ENCODE results near the gene SEMA5B.

SEMA5B gene

DNA sequence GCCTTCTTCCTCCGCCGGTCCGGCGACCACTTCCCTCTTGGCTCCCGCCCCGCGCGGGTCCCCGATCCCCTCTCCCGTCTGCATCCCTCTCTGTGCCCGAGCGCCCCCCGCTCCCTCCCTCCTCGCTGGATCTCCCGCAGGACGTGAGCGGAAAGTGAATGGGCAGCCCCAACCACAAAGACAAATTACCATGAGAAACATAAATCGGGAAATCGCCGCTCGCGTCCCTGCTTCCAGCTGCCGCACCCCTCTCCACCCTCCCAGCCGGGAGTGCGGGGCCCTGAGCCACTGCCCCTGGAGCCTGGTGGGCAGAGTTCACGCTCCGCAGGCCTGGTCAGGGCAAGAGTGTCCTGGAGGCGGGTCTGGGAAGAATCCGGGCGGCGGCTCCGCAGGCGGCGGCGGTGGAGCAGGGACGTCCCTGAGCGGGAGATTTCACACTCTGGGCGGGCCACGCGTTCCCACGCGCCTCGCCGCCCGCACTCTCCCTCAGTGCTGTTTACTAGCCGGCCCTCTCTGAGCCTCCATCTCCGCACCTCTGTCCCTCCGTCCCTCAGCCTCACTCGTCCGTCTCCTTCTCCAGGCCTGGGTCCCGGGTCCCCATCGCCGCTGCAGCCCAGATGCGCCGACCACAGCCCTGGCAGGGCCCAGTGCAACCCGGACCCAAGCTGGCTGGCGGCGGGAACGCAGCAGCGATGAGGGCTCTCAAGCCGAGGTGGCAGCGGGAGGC is 835 bp downstream of the SEMA5B start:
- H3F3A ChIP-seq (ENCODE audit: insufficient read depth, low read length): no peaks in the 10 kb centered on the region
- H3K9ac ChIP-seq (ENCODE audit: low read length): no peak overlapping the region
- TF ChIP-seq EZH2 (IDR thresholded peaks at IDR 0.05; ENCODE audit: borderline replicate concordance, low read length): no peak
- TF ChIP-seq, protein P1, sequence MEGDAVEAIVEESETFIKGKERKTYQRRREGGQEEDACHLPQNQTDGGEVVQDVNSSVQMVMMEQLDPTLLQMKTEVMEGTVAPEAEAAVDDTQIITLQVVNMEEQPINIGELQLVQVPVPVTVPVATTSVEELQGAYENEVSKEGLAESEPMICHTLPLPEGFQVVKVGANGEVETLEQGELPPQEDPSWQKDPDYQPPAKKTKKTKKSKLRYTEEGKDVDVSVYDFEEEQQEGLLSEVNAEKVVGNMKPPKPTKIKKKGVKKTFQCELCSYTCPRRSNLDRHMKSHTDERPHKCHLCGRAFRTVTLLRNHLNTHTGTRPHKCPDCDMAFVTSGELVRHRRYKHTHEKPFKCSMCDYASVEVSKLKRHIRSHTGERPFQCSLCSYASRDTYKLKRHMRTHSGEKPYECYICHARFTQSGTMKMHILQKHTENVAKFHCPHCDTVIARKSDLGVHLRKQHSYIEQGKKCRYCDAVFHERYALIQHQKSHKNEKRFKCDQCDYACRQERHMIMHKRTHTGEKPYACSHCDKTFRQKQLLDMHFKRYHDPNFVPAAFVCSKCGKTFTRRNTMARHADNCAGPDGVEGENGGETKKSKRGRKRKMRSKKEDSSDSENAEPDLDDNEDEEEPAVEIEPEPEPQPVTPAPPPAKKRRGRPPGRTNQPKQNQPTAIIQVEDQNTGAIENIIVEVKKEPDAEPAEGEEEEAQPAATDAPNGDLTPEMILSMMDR (IDR thresholded peaks at IDR 0.05; ENCODE audit: low read length): no peak
- H3K9me3 ChIP-seq (ENCODE audit: low read length): no peaks in the 10 kb centered on the region
- H3K9me2 ChIP-seq (ENCODE audit: low read depth, low read length): no peaks in the 10 kb centered on the region
- no peaks in the 10 kb centered on the region for H3K79me2 ChIP-seq (ENCODE audit: insufficient read depth, low read length)
- H3K4me1 ChIP-seq (ENCODE audit: insufficient read depth, low read length, severe bottlenecking): peaks cover 19% of the 10 kb centered on the region
- H2AFZ ChIP-seq (ENCODE audit: low read length): no peak overlapping the region
- peak overlapping the region; percentile 51 for H3K4me3 ChIP-seq (ENCODE audit: low read depth, low read length, poor library complexity, severe bottlenecking)
- peaks cover 9% of the 10 kb centered on the region; the same call in 1 of the 2 replicates for H3K27me3 ChIP-seq (ENCODE audit: insufficient read depth, low read length)
- H4K20me1 ChIP-seq (ENCODE audit: insufficient read depth, low read length): no peaks in the 10 kb centered on the region
- no peak overlapping the region for H3K27ac ChIP-seq (ENCODE audit: low read depth, low read length, poor library complexity, severe bottlenecking)
- H3K36me3 ChIP-seq (ENCODE audit: insufficient read depth, low read length): no peaks in the 10 kb centered on the region
- H3K4me2 ChIP-seq (ENCODE audit: low read length): peak overlapping the region; percentile 73

GRCh38 chr3:123025642-123026521 is 1.7 kb downstream of the SEMA5B start:
- H3K27me3 ChIP-seq (ENCODE audit: insufficient read depth, low read length): peaks cover 9% of the 10 kb centered on the region; the same call in 1 of the 2 replicates
- TF ChIP-seq, protein P1 (IDR thresholded peaks at IDR 0.05; ENCODE audit: low read length): no peak
- TF ChIP-seq EZH2 (IDR thresholded peaks at IDR 0.05; ENCODE audit: borderline replicate concordance, low read length): no peak
- no peaks in the 10 kb centered on the region for H3K9me3 ChIP-seq (ENCODE audit: low read length)
- no peak overlapping the region for H3K9ac ChIP-seq (ENCODE audit: low read length)
- H3F3A ChIP-seq (ENCODE audit: insufficient read depth, low read length): no peaks in the 10 kb centered on the region
- H3K36me3 ChIP-seq (ENCODE audit: insufficient read depth, low read length): no peaks in the 10 kb centered on the region
- no peaks in the 10 kb centered on the region for H3K79me2 ChIP-seq (ENCODE audit: insufficient read depth, low read length)
- H3K27ac ChIP-seq (ENCODE audit: low read depth, low read length, poor library complexity, severe bottlenecking): no peak overlapping the region
- no peaks in the 10 kb centered on the region for H3K9me2 ChIP-seq (ENCODE audit: low read depth, low read length)
- no peaks in the 10 kb centered on the region for H4K20me1 ChIP-seq (ENCODE audit: insufficient read depth, low read length)
- H3K4me1 ChIP-seq (ENCODE audit: insufficient read depth, low read length, severe bottlenecking): peaks cover 19% of the 10 kb centered on the region
- H2AFZ ChIP-seq (ENCODE audit: low read length): no peak overlapping the region
- no peak overlapping the region for H3K4me2 ChIP-seq (ENCODE audit: low read length)
- no peak overlapping the region for H3K4me3 ChIP-seq (ENCODE audit: low read depth, low read length, poor library complexity, severe bottlenecking)

DNA sequence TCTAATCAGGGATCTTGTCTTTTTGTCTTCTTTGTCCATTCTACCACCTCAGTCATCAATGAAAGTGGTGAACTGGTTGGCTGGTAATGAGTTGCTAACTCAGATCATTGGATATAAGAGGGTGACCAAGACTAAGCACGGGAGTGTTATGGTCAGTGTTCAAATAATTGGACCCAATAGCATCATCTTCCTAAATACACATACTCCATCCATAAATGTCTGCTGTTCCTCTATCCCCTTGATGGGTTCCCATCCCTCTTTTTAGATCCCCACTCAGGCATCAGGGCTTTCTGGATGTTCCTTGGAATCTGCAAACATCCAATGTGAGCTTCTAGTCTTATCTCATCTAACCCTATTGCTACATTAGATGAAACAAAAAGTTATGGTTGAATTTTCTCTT is 3.5 kb downstream of the SEMA5B start:
- Histone ChIP-seq H3K4me1 (ENCODE audit: insufficient read depth, low read length, severe bottlenecking) (peaks cover 19% of the 10 kb centered on the region), H3K27me3 (ENCODE audit: insufficient read depth, low read length) (peaks cover 9% of the 10 kb centered on the region; the same call in 1 of the 2 replicates), H3K27ac (ENCODE audit: low read depth, low read length, poor library complexity, severe bottlenecking) (no peak overlapping the region), H4K20me1 (ENCODE audit: insufficient read depth, low read length) (no peaks in the 10 kb centered on the region), H3F3A (ENCODE audit: insufficient read depth, low read length) (no peaks in the 10 kb centered on the region), H3K36me3 (ENCODE audit: insufficient read depth, low read length) (no peaks in the 10 kb centered on the region), H3K4me3 (ENCODE audit: low read depth, low read length, poor library complexity, severe bottlenecking) (no peak overlapping the region), H3K79me2 (ENCODE audit: insufficient read depth, low read length) (no peaks in the 10 kb centered on the region), H3K9me3 (ENCODE audit: low read length) (no peaks in the 10 kb centered on the region), H3K9ac (ENCODE audit: low read length) (no peak overlapping the region), H2AFZ (ENCODE audit: low read length) (no peak overlapping the region), H3K9me2 (ENCODE audit: low read depth, low read length) (no peaks in the 10 kb centered on the region), H3K4me2 (ENCODE audit: low read length) (no peak overlapping the region)
- no peak for TF ChIP-seq EZH2 (IDR thresholded peaks at IDR 0.05; ENCODE audit: borderline replicate concordance, low read length)
- TF ChIP-seq, protein P1 (IDR thresholded peaks at IDR 0.05; ENCODE audit: low read length): no peak
